G401 (cell line): Measurements from ENCODE around the gene PICALM. TPM values are rescaled to one million over a fixed set of nuclear protein-coding genes. Genes with fewer than 3 reads are reported as not detected.
"Not testable (repeated sequence)": the region's sequence is repeated elsewhere in the genome, so short reads cannot be mapped to it uniquely, and the experiment has no call there.

ENCODE experiments used
- DNase-seq: peaks from one replicate; pipeline ENCODE4 v3.0.0-alpha.2; 2015; ENCODE audit warnings: low spot score
- in situ Hi-C: cut with HindIII; loops from 2 replicates; pipeline ENCODE4 v1.10.0; 2016; ENCODE audit warnings: low sequenced_read_pairs, mixed read lengths
- total RNA-seq: library from RNA; depleted of rRNA; stranded (reverse); fragments of >200 nt; shearing (Covaris generic); gene quantifications from 2 replicates; pipeline ENCODE4 v1.2.3, GENCODE V29; 2014

The PICALM gene
- total RNA-seq, 1 experiment from 2014 or later: 101 TPM

DNA sequence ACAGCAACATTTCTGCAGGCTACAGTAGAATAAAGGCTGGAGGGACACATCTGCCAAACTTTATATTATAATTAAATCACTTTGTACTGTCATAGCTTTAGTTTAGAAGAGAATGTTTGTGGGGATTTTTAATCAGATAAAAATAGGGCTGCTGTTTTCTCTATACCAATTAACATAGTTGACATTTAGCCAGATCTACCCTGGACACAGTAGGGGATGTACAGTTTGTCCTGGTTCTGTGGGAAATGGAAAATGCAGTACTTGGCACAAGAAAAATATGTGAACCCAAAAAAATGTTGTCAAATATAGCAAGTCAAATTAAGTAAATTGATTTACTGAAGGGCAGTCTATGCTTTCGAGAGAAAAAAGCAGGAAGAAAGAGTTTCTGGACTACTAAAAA, 20.8 kb upstream of the PICALM start:
- in situ Hi-C loops: no loop called here
- DNase-seq: peak; percentile 56

DNA sequence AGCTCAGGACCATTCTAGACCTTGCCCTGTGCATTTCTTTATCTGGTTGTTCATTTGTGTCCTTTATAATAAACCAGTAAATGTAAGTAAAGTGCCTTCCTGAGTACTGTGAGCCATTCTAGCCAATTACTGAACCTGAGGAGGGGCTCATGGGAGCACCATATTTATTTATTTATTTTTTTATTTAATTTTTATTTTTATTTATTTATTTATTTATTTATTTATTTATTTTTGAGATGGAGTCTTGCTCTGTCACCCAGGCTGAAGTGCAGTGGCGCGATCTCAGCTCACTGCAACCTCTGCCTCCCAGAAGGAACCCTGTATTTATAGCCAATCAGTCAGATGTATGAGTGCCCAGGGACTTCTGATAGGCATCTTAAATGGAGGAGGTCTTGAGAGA, 18.8 kb upstream of the PICALM start:
- DNase-seq, in situ Hi-C loops: not testable (repeated sequence)

DNA sequence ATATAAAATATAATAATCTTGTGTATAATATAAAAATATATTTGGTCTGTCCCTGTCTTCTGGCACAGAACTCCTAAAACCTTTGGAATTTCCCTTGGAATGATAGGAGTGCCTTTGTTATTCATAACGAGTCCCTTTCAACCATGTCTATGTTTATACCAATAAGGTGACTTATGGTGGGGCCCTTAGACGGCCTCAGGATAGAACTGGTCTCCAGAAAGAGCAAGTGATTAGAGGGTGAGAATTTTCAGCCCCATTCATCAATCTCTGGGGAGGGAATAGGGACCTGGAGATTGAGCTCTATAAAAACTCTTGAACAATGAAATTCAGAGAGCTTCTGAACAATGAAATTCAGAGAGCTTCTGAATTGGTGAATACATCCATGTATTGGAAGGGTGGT, 18.4 kb upstream of the PICALM start:
- no peak for DNase-seq
- in situ Hi-C loops: no loop called here

DNA sequence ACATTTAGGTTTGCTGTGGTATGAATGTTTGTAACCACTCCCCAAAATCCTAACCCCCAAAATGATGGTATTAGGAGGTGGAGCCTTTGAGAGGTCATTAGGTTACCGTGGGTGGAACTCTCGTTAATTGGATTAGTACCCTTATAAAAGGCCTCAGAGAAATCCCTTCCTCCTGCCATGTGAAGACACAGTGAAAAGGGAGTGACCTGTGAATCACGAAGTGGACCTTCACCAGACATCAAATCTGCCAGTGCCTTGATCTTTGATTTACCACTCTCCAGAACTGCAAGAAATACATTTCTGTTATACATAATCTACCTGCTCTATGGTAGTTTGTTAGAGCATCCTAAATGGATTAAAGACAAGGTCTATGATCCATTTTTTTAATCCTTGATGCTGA, 12.6 kb upstream of the PICALM start:
- DNase-seq: no peak
- in situ Hi-C loops: no loop called here

DNA sequence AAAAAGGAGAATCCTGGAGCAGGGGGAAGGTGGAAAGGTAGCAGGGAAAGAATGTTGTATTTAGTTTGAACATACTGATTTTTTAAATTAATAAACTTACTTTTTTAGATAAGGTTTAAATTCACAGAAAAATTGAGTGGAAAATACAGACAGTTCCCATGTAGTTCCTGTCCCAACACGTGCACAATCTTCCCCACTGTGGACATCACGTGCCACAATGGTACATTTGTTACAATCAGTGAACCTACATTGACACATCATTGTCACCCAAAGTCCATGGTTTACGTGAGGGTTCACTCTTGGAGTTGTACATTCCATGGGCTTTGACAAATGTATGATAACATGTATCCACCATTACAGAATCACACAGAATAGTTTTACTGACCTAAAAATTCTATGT, 10.5 kb upstream of the PICALM start:
- in situ Hi-C loops: no loop called here
- DNase-seq: no peak

DNA sequence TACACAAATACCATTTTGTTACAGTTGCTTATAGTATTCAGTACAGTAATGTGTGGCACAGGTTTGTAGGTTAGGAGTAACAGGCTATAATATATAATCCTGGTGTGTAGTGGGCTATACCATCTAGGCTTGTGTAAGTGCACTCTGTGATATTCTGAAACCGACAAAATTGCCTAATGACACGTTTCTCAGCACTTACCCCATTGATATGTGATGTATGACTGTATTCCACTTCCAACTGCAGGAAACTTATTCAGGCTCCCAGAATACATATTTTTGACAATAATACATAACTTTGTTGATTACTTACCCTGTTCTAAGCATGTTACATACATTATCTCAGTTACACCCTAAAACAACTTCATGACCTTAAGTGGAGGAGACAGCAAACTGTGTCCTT, 5.1 kb upstream of the PICALM start:
- in situ Hi-C loops: no loop called here
- DNase-seq: no peak

DNA sequence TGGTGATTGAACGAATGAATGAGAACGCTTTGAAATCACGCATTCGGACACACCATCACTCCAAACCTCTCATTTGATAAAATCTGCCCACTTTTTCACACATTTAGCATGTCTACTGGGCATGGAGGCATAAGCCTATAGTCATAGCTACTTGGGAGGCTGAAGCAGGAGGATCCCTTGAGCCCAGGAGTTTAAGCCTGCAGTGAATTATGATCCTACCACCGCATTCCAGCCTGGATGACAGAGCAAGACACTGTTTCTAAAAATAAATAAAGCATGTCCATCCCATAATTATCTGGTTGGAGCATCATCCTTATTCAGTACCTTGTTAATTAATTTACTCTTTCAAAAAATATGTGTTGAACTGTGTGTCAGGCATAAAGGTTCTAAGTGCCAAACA, 3.3 kb upstream of the PICALM start:
- no peak for DNase-seq
- in situ Hi-C loops: no loop called here

DNA sequence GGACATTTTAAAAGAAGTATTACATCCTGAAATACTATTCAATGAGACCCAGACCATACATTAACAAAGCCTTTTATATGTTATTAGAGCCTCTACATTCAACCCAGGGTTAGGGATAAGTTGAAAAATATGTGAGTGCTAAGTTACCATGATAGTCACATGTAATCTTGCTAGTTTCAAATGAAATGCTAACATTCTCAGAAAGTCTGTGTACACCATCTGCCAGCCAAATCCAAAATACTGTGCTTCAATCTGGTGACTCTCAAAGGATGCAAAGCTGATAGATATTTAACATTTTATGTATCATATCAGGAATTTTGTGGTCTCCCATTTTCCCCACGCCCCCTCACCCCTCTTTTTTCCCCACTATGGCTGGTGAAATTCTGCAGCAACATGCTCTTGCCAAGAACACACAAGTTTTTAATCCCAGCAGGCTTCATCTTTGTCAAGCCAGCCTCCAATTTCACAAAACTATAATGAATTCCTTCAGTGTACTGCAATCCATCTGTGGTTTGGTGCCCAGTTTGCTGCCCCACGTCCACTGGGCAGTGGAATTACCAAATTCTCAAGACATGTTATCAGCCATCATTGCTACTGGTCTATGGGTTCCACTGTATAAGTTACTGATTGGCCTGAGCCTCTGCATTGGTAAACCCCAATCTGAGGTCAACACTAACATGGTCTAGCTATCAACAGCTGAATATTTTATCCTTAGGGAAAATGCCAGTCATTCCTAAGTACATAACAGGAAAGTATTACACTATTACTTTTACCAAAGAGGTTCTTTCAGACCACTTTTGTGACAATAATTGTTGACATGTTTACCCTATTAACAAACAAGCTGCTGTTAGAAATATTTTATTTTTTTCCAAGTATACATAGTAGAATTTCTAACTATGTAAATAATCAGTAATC, 1.5 kb upstream of the PICALM start:
- in situ Hi-C loops: no loop called here
- no peak for DNase-seq

DNA sequence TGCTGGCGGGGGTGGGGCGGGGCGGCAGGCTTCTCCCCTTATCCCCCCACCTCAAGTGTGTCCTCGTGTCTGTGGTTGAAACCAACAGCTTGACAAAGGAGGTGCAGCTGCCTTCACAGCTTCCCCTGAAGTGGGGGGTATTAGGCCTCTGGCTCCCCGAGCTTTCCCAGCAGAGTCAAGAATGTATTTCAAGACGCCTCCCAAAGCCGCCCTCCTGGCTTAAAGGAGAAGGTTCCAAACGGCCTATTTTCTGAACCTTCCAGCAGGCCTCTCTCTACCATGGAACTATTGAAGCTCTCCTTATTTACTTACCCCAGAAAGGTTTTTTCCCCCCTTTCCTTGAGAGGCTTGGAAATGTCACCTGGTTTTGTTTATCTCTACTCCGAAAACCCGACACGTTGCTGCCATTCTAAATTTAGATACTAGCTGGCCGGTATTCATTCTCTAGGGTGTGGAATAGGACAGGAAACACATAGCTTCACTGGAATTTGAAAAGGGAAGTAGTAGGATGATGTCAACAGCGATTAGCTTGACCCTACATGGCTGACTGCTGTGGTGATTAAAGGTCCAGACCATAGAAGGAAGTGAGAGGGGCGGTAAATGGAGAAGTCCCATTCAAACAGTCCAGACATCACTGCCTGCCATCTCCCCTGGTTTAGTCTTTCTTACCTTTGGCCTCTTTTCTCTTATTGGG, 671 bp upstream of the PICALM start:
- in situ Hi-C loops: no loop called here
- DNase-seq: peak; percentile 77

DNA sequence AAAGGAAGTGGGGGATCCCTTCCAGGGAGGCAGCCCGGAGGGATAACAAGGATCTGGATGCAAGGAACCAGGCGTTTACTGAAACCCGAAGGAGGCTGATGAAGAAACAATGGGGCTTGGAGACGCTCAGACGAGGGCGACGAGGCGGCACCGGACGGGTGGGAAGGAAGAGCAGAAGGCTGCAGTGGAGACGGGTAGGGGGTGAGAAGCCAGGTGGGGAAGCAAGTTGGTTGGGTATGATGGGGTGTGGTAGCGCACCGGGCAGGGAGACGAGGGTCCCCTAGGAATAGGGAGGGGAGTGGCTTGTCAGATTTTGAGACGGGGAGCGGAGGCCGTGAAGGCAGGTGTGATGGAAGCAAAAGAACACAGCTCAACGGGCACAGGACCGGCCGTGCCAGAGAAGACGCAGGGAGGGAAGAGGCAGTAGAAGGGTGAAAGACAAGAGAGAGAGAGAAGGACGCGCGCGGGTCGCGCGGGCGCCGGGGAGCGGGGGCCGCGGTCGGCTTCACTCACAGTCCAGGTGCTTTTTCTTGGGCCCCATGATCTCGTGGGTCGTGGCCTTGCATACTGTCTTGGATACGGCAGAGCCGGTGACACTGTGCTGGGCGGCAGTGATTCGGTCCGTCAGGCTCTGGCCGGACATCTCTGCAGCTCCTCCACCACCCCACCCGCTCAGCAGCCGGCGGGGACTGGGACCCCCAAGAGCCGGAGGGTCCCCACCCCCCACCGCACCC, 579 bp downstream of the PICALM start:
- in situ Hi-C loops: no loop called here
- peak; percentile 49 for DNase-seq

DNA sequence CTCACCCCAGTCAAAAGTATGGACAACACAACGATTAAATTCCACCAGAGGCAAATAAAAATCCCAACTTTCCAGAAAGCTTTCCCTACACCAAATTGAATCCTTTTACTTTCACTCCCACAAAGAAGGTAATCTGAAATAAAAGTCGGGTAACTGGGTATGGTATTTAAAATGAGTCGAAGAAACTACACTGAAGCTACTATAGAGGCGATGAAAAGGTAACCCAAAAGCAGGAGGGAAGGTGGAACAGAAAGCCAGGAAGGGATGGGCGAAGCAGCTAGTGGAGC, 1.1 kb downstream of the PICALM start:
- no peak for DNase-seq
- in situ Hi-C loops: no loop called here

DNA sequence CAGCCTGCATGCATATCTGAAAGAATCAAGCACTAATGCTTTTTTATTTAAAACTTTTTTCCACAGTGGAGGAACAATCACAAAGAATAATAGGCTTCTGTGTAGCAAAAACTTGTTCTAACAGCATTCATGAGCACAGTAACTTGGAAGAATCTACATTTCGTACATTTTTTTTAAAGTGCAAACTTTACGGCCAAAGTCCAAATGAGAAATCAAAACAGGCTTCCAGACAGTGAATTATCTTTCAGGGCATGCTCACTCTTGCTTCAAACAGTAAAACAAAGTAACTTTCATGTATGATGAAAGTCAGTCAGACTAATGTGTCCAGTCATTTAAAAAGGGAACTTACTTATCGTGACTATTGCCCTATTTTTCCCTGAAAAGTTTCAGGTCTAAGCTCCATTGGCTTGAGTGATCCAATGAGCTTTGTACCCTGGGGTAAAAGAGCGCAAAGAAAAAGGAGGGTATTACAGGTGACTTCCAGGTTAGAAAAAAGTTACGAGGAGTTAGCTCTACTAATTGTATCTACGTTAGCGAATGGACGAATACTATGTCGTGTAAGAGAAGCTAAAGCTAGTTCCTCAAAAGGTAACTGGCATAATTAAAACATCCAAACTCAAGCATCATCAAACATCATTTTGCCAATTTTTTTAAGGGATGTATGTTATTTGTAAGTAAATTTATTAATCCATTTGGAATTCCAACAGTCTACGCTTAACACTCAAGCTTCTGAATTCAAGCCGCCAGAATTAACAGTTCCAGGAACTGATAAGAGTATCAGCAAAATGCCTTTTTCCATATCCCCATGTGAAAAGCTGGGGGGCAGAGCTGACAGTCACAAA, 1.7 kb downstream of the PICALM start:
- DNase-seq: peak; percentile 29
- in situ Hi-C loops: no loop called here

DNA sequence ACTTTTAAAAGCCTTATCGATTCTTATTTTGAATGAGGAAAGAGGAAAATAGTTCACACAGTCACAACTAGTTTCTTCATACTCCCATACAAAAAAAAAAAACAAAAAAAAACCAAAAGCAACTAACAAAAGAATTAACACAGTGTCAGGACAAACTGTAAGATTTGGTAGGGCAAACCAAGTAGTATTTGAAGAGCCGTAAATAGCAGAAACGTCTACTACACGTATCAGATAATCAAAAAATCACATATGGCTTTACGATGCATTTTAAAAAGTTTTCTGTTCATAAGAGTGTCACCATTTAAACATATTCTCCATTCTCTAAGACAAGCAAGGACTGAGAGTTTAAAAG, 2.3 kb downstream of the PICALM start:
- in situ Hi-C loops: no loop called here

DNA sequence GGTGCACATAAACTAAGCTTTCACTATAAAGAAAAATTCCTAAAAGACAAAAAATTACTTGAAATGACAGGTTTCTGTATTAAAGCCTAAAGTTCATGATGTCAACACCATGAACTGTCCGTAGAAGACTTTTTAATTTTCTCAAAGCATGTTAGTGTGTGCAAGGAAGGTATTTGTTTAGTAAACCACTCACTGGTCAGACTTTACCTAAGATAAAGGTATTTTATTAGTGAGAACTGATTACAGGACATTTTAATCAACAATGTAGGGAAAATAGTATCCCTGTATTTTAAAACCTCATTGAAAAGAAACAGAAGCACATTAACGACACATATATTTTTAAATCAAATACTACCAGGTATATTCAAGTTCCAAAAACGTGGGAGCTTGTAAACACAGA, 2.9 kb downstream of the PICALM start:
- DNase-seq: no peak
- in situ Hi-C loops: no loop called here

More for the DNA sequence above, 2.3 kb downstream of the PICALM start:
- no peak for DNase-seq

DNA sequence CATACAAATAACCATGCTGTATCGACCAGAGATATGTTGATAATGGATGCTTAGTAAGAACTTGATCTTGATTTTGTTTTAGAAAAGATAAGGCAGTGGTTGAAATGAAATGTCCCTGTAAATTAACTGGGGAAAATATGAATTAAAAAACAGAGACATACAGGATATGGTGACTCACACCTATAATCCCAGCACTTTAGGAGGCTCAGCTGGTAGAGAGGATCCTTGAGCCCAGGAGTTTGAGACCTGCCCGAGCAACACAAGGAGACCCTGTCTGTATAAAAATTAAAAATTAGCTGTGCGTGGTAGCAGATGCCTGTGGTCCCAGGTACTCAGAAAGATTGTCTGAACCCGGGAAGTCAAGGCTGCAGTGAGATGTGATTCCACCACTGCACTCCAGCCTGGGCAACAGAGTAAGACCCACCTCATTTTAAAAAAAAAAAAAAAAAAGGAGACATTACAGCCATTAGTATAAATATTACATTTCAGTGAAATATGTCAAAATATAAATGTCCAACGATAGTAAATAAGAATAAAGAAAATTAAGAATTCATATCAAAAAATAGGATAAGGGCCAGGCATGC, 4.6 kb downstream of the PICALM start:
- DNase-seq: no peak
- in situ Hi-C loops: no loop called here

DNA sequence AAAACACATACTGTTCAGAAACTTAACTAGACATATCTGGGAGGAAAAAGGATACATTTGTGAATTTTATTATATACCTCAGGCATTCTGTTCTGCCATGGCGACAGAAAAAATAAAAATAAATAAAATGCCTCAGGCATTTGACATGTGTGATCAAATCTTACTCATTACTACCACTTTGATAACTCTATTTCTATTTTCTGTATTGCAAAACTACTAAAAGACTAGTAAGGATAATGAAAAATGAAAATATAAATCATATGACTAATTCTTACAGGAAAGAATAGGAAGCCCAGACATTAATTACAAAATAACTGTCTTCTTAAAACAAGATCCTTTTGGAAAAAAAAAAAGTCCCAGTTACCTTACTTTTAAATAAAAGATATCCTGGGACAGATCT, 5.3 kb downstream of the PICALM start:
- in situ Hi-C loops: no loop called here
- DNase-seq: no peak

DNA sequence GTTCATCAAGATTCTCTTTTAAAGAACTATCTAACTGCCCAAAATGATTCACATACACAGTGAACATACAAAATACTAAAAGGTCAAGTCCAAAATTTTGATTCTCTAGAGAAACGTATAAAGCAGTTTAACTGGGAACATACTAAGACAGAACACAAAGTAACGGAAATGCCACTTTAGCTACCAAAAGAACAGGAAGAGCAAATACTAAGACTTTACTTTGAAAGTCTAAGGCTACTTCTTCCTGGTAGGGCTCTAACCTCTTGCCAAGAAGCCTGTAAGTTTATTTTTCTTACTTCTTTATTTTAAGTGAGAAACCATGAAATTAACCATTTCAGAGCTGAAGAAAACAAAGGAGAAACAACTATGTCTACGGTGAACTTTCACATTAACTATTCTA, 6.2 kb downstream of the PICALM start:
- no peak for DNase-seq
- in situ Hi-C loops: no loop called here

DNA sequence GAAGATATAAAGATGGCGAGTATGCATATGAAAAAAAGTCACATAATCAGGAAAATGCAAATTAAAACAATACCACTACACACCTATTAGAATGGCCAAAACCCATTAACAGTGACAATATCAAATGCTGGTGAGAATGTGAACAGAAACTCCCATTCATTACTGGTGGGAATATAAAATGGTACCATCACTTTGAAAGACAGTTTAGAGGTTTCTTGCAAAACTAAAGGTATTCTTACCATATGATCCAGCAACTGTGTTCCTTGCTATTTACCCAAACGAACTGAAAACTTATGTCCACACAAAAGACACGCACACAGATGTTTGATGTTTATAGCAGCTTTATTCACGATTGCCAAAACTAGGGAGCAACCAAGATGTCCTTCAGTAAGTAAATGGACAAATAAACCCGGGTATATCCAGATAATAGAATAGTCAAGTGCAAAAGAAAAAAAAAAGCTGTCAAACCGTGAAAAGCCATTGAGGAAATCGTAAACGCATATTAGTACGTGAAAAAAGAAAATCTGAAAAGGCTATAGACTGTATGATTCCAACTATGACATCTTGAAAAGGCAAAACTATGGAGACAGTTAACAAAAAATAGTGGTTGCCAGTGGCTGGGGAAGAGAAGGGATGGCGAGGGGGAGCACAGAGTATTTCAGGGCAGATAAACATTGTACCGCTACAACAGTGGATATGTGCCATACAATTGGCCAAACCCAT, 7.2 kb downstream of the PICALM start:
- in situ Hi-C loops: no loop called here
- DNase-seq: no peak

DNA sequence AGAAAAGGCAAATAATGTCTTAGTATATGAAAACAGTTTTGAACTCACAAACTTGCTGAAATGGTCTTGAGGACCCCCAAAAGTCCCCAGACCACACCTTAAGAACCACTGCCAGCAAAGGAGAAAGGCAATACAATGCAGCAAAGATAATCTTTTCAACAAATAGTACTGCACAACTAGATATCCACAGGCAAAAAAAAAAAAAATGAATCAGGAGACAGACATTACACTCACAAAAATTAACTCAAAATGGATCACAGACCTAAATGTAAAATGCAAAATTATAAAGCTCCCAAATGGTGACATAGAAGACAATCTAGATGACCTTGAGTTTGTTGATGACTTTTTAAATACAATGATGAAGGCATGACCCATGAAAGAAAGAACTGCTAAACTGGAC, 8.3 kb downstream of the PICALM start:
- in situ Hi-C loops: no loop called here
- no peak for DNase-seq
